ENCODE data around the gene FPR1. TPM values are rescaled to one million over a fixed set of nuclear protein-coding genes. Genes with fewer than 3 reads are reported as not detected.

The FPR1 gene
- total RNA-seq, 3 donors from 2014 or later (not counting 1 experiment from before 2014, with no cell fraction given) = 3.4 to 20.2 (median 6.4) TPM

GRCh38 chr19:51701468-51702100, 50.1 kb downstream of the FPR1 start:
- Mint-ChIP-seq H3K27me3 (ENCODE audit: low read depth in 2 of 2) (peaks cover 0 to 9% of the 10 kb centered on the region in 2 donors), H3K4me3 (peak overlapping the region; percentile 41), H3K4me1 (peaks cover 30 to 39% of the 10 kb centered on the region in 2 donors), H3K9me3 (no peaks in the 10 kb centered on the region), H3K36me3 (no peaks in the 10 kb centered on the region), H3K27ac (no peak overlapping the region)
- DNase-seq = no peak
- TF ChIP-seq, protein P1, sequence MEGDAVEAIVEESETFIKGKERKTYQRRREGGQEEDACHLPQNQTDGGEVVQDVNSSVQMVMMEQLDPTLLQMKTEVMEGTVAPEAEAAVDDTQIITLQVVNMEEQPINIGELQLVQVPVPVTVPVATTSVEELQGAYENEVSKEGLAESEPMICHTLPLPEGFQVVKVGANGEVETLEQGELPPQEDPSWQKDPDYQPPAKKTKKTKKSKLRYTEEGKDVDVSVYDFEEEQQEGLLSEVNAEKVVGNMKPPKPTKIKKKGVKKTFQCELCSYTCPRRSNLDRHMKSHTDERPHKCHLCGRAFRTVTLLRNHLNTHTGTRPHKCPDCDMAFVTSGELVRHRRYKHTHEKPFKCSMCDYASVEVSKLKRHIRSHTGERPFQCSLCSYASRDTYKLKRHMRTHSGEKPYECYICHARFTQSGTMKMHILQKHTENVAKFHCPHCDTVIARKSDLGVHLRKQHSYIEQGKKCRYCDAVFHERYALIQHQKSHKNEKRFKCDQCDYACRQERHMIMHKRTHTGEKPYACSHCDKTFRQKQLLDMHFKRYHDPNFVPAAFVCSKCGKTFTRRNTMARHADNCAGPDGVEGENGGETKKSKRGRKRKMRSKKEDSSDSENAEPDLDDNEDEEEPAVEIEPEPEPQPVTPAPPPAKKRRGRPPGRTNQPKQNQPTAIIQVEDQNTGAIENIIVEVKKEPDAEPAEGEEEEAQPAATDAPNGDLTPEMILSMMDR (IDR thresholded peaks at IDR 0.05) = no peak
- 96% methylated on average over 12 of the region's 12 CpGs for WGBS (ENCODE audit: insufficient coverage)
- H3K27me3 ChIP-seq (ENCODE audit: control insufficient read depth, insufficient read depth, low read length) = peaks cover 5% of the 10 kb centered on the region
- intact Hi-C loops (cut with micrococcal nuclease) = no loop called here
- ATAC-seq = no peak
- H3K4me1 ChIP-seq (ENCODE audit: control insufficient read depth, insufficient read depth, low read length) = peaks cover 31% of the 10 kb centered on the region
- no peaks in the 10 kb centered on the region for H3K9me3 ChIP-seq (ENCODE audit: control insufficient read depth, insufficient read depth, low read length)
- no peak overlapping the region for H3K27ac ChIP-seq (ENCODE audit: low read length)
- H3K4me3 ChIP-seq (ENCODE audit: low read length) = no peak overlapping the region
- H3K36me3 ChIP-seq (ENCODE audit: control insufficient read depth, insufficient read depth, low read length) = no peaks in the 10 kb centered on the region

DNA sequence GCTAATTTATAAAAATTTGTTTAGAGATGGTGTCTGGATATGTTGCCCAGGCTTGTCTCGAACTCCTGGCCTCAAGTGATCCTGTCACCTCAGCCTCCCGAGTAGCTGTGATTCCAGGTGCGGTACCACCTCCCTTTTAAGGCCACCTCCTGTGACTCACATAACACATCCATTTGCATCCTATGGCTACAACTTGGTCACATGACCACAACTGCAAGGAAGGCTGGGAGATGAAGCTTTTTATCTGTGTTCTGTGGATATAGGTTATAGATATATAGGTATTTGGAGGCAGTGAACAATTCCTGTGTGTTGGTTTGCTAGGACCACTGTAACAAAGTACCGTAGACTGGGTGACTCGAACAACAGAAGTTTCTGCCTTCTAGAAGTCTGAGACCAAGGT, 52.5 kb downstream of the FPR1 start:
- WGBS (ENCODE audit: insufficient coverage) = 84% methylated on average over 5 of the region's 5 CpGs
- Histone ChIP-seq H3K27me3 (ENCODE audit: control insufficient read depth, insufficient read depth, low read length) (peaks cover 5% of the 10 kb centered on the region), H3K9me3 (ENCODE audit: control insufficient read depth, insufficient read depth, low read length) (no peaks in the 10 kb centered on the region), H3K4me3 (ENCODE audit: low read length) (no peak overlapping the region), H3K27ac (ENCODE audit: low read length) (no peak overlapping the region), H3K4me1 (ENCODE audit: control insufficient read depth, insufficient read depth, low read length) (peaks cover 19% of the 10 kb centered on the region), H3K36me3 (ENCODE audit: control insufficient read depth, insufficient read depth, low read length) (no peaks in the 10 kb centered on the region)
- intact Hi-C loops (cut with micrococcal nuclease) = no loop called here
- Mint-ChIP-seq H3K4me3 (no peak overlapping the region), H3K27ac (no peak overlapping the region), H3K9me3 (no peaks in the 10 kb centered on the region), H3K27me3 (ENCODE audit: low read depth in 2 of 2) (peaks cover 0 to 20% of the 10 kb centered on the region in 2 donors), H3K36me3 (no peaks in the 10 kb centered on the region), H3K4me1 (peaks cover 13 to 18% of the 10 kb centered on the region in 2 donors)
- no peak for ATAC-seq
- no peak for DNase-seq
- TF ChIP-seq, protein P1 (IDR thresholded peaks at IDR 0.05) = no peak

DNA sequence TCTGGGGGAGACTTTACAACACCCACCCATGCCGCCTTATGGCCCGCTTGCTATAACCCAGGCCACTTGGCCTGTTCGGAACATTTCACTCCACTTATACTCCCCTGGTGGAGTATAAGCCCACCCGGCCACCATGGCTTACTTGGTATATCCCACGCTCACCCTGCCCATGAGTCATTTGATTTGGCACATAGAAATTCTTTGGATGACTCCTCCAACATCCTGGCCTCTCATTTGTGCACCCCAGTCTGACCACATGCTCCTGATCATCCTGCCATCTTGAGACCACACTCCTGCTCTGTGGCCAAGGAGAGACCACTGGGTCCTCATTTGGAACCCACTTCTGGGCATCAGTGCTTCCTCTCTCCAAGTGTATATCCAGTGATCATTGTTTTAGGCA, 53.4 kb downstream of the FPR1 start:
- peaks cover 13% of the 10 kb centered on the region for H3K4me1 ChIP-seq (ENCODE audit: control insufficient read depth, insufficient read depth, low read length)
- H3K27me3 ChIP-seq (ENCODE audit: control insufficient read depth, insufficient read depth, low read length) = peaks cover 2% of the 10 kb centered on the region
- no peak overlapping the region for H3K4me3 ChIP-seq (ENCODE audit: low read length)
- peaks cover 10 to 12% of the 10 kb centered on the region in 2 donors for H3K4me1 Mint-ChIP-seq
- H3K9me3 Mint-ChIP-seq = no peaks in the 10 kb centered on the region
- peaks cover 3 to 28% of the 10 kb centered on the region in 2 donors for H3K27me3 Mint-ChIP-seq (ENCODE audit: low read depth in 2 of 2)
- ATAC-seq (no peak), DNase-seq (no peak)
- 94% methylated on average over 5 of the region's 5 CpGs for WGBS (ENCODE audit: insufficient coverage)
- intact Hi-C loops (cut with micrococcal nuclease) = no loop called here
- no peak overlapping the region for H3K27ac Mint-ChIP-seq
- no peaks in the 10 kb centered on the region for H3K36me3 Mint-ChIP-seq
- no peak overlapping the region for H3K4me3 Mint-ChIP-seq
- H3K36me3 ChIP-seq (ENCODE audit: control insufficient read depth, insufficient read depth, low read length) = no peaks in the 10 kb centered on the region
- no peaks in the 10 kb centered on the region for H3K9me3 ChIP-seq (ENCODE audit: control insufficient read depth, insufficient read depth, low read length)
- TF ChIP-seq, protein P1 (IDR thresholded peaks at IDR 0.05) = no peak
- no peak overlapping the region for H3K27ac ChIP-seq (ENCODE audit: low read length)

Data from natural killer cell (primary cell).